A172 (cell line): Measurements from ENCODE around the gene EDARADD. TPM values are rescaled to one million over a fixed set of nuclear protein-coding genes. Genes with fewer than 3 reads are reported as not detected.
A peak's percentile ranks its signal among the peaks of the same experiment; 100 is the strongest.
"Not testable (repeated sequence)": the region's sequence is repeated elsewhere in the genome, so short reads cannot be mapped to it uniquely, and the experiment has no call there.

ENCODE experiments used
- DNase-seq: peaks from one replicate; pipeline ENCODE4 v3.0.0-alpha.2; 2015; ENCODE audit warnings: low spot score
- total RNA-seq: library from RNA; depleted of rRNA; stranded (reverse); fragments of >200 nt; shearing (Covaris generic); gene quantifications from 2 replicates; pipeline ENCODE4 v1.2.3, GENCODE V29; 2014

The EDARADD gene
- total RNA-seq, 1 experiment from 2014 or later, result not detected

DNA sequence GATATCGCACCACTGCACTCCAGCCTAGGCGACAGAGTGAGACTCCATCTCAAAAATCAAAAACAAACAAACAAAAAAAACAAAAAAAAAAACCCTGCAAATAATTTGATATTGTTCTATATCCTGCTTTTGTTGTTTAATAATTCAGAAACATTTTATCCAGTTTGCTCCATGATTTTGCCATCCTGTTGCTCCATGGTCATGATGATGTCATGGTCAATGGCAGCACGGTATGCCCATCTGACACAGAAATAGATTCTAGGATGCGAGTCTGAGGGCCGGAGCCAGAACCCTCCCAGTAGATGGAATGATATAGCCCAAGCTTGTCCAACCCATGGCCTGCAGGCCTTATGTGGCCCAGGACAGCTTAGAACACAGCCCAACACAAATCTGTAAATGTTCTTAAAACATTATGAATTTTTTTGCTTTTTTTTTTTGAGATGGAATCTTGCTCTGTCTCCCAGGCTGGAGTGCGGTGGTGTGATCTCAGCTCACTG lies 39.8 kb downstream of the EDARADD start:
- no peak for DNase-seq

DNA sequence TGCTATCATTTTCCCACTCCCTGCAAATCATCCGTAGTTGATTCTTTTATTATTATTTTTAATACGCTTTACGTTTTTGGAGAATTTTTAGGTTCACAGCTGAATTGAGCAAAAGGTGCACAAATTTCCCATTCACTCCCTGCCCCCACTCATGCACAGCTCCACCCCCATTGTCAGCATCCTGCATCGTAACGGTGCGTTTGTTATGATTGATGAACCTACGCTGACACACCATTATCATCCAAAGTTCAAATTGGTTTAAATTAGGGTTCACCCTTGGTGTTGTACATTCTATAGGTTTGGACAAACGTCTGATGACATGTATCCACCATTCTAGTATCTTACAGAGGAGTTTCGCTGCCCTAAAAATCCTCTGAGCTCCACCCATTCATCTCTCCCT lies 44.5 kb downstream of the EDARADD start:
- DNase-seq, result no peak

DNA sequence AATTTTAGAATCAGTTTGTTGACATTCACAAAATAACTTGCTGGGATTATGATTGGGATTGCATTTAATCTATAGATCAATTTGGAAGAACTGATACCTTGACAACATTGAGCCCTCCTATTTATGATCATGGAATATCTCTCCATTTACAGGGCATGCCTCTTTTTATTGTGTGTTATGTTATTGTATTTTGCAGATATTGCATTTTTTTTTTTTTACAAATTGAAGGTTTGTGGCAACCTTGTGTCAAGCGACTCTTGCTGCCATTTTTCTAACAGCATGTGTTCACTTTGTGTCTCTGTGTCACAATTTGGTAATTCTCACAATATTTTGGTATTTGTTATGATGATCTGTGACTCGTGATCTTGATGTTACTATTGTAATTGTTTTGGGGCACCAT lies 46.3 kb downstream of the EDARADD start:
- DNase-seq, result no peak

DNA sequence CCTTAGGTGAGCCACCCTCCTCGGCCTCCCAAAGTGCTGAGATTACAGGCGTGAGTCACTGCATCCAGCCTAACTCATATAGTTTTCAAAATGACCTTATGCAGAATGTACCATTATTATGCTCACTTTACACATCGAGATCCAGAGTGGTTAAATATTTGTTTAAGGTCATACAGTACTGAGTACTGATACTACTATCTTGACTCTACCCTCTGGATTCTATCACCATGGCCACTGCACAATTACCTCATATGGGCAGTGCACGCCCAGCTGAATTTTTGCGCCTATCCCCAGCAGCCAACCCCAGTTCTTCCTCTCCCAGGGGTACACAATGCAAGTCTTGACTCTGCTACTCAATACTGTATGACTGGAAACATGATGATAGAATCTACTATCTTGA lies 56.7 kb downstream of the EDARADD start:
- no peak for DNase-seq

DNA sequence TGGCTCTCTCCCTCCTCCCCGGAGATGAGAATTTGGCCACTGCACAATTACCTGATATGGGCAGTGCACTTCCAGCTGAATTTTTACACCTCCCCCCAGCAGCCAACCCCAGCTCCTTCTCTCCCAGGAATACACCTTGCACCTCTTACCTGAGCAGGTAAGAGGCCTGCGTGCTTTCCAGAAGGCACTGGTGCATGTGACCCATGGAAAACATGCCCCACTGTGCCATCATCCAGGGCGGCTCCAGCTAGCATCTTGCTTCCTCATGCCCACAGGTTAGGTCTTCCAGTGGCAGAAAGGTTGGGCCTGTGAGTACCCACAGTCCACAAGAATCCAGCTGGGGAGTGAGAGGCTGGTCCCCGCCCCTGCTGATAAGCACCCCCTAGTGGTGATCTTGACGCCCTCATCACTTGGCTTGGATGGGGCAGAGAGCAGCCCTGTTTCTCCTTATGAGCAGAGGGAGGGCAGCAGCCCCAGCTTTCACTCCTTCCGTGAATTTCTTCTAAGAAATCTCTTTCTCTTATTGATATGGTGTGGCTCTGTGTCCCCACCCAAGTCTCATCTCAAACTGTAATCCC lies 57.8 kb downstream of the EDARADD start:
- peak; percentile 26 for DNase-seq

DNA sequence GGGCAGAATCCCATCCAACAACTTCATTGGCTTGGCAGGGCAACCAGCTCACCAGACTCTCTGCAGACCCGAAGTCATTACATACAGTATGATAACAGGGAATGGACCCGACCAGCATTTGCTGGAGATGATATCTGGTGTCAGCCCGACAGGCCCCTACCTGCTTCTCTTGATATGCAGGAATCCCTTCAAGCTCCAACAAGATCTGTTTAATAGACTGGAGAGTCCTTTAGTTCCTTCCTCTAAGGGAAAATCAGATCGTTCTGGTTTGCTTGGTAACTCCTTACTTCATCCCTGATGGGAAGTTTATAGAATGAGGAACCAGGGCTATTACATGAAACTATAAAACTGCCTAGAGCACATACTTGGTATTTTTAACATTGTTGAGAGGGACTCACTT lies 61.2 kb downstream of the EDARADD start:
- DNase-seq, result no peak

DNA sequence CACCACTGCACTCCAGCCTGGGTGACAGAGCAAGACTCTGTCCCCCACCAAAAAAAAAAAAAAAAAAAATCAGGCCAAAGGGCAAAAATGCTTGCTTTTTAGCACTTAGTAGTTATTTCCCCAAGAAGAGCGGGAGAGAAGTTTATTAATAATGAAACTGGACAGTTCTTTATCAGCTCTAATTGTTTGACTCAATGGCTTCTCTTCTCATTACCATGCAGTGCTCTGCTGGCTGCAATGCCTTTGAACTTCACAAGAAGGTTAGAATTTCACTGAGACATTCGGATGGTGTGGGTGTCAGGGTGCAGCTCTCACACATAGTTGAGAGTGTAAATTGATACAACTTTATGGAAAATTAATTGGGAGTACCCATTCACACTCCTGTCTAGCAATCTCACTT lies 63.7 kb downstream of the EDARADD start:
- DNase-seq, result no peak

DNA sequence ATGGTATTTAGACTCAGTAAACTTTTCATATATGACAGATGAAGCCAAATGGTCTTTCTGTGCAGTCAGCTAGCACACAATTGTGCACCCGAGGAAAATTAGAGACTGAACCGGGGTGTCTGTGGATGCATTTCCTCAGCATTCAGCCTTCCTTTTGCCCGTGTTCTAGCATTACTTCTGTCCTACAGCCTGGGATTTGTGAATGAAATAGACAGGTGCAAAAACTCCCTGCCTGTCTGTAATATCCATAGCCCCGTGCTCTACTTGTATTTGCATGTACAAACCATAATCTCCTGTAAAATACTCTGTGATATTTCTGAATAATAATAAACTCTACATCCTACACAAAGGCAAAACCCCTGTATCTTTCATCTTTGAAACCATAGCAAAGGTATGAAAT lies 64.9 kb downstream of the EDARADD start:
- no peak for DNase-seq

DNA sequence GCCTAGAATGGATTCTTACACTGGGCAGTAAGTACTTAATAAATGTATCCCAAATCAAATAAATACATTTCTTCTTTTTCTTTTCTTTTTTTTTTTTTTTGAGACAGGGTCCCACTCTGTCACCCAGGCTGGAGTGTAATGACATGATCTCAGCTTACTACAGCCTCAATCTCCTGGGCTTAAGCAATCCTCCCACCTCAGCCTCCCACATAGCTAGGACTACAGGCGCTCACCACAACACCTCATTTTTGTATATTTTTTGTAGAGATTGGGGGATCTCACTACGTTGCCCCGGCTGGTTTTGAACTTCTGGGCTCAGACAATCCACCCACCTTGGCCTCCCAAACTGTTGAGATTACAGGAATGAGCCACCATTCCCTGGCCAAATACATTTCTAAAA lies 66.0 kb downstream of the EDARADD start:
- DNase-seq, result no peak

DNA sequence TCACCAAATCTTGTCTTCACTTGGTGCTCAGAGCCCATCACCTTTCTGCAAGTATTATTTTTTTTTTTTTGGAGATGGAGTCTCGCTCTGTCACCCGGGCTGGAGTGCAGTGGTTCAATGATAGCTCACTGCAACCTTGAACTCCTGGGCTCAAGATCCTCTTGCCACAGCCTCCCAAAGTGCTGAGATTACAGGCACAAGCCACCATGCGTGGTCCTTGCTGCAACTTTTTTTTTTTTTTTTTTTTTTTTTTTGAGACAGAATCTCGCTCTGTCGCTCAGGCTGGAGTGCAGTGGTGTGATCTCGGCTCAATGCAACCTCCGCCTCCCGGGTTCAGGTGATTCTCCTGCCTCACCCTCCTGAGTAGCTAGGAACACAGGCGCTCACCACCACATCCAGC lies 70.1 kb downstream of the EDARADD start:
- not testable (repeated sequence) for DNase-seq

DNA sequence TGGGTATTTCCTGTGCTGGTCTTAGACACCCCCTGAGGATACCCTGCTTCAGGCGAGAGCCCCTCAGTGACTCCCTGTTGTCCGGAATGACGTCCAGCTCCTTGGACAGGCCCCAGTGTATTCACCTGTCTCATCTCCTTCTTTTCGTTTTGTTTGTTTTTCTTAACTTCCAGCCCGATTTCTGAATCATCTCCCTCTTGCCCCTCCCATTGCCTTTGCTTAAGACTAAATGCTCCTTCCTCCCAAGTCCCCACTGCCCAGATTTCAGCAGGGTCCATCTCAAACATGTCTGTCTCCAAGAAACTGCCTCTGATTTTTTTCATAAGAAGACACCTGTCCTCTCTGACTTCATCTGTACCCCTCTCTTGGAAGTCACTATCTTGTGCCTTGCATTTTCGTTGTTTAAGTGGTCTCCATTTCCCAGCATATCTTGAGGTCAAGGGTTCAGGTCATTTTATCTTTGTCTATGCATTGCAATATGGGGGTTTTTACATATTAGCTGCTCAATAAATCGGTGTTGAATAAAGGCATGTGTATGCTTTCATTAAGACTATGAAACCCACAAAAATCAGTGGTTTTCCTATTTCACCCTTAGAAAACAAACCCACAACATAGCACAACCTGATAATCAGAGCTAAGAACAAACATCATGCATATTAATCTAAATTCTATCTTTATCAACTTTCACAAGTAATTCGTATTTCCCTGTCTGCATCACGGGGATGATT lies 71.3 kb downstream of the EDARADD start:
- DNase-seq, result no peak

DNA sequence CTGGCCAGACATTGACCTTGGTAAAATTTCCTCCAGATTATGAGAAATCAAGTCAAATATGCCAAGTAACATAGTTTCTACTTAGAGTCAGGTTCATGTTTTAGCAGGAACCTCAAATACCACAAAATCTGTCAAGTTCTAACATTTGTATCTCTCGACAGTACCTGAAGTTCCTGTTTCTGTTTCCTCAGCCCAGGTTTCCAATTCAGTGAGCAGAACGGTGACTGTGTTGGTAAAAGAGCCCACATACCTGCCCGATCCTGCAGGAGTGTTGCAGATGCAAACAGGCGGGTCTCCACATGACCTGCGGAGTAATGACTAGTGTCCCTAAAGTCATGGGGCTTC lies 71.8 kb downstream of the EDARADD start:
- DNase-seq, result no peak

DNA sequence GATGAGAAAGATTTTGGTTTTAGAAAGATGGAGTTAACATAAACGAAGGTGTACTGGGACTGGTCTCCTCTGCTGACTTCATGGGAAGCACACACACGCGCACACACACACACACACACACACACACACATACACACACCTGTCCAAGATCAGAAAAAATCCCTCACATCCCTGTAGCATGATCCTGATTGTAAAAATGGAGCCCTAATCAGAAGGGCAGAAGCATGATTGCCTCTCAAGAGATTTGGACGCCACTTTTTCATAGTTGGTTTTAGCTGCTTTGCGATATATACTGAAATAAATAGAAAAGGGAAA lies 73.2 kb downstream of the EDARADD start:
- DNase-seq, result no peak

DNA sequence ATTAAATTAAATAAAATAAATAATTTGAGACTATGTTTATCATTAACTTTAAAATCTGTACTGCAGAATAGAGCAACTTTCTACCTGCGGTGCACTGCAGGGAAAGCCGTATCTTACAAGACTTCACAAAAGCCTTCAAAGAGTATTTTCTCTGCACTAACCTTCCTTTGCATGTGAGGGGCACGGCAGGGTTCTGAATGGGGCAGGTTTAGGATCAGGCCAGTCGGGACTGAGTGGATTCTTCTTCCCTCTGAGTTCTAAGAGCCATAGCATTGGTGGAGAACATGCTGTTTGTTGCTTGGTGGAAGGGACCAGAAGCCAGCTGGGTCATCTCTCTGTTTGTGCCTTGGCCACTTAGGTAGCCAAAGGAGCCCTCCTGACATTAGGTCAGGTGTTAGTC lies 74.5 kb downstream of the EDARADD start:
- DNase-seq, result no peak

DNA sequence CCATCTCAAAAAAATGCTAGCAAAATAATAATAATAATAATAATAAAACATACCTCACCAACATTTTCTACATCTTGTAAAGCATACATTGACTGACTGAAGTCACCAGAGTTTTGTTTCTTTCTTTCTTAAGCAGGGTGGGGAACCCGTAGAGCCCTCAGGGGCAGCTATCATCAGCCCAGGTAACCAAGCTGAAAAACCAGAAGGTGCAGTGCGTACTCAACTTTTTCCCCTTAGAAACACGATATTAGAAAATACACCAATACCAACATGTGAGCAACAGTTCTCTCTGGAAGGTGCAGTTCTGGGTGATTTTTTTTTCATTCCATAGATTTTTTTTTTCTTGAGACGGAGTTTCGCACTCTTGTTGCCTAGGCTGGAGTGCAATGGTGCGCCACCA lies 75.4 kb downstream of the EDARADD start:
- no peak for DNase-seq

DNA sequence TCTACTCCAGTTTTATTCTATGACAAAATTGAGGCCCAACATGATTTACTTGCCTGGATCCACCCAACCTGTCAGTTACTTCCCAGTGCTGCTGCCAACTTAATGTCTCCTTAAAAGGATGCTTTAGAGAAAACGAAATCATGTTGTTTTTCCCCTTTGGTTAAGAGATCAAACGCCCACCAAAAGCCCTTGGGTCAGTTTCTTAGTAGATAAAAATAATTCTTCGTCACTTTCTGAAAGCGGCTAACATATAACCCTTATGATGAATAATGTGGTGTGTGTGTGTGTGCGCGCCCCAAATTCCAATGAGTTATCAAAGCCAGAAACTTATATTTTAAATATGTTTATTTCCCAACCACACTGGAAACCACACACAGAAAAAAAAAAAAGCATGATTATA lies 77.0 kb downstream of the EDARADD start:
- no peak for DNase-seq

DNA sequence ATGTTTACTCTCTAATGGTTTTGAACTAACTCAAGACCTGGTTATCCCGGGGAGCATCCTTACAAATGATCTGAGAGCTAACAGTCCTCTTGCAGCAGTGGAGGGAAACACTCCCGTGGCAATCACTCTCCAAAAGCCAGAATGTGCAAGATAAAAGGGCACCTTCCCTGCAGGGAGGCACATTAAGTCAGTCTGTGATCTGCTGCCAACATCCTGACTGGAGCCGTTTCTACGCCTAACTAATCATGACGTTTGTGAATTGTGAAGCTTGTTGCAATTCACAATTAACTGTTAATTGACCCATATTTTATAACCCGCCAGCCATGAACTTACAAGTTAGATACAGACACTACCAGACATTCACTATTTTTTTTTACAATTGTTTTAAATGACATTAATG lies 77.6 kb downstream of the EDARADD start:
- DNase-seq, result peak; percentile 23

DNA sequence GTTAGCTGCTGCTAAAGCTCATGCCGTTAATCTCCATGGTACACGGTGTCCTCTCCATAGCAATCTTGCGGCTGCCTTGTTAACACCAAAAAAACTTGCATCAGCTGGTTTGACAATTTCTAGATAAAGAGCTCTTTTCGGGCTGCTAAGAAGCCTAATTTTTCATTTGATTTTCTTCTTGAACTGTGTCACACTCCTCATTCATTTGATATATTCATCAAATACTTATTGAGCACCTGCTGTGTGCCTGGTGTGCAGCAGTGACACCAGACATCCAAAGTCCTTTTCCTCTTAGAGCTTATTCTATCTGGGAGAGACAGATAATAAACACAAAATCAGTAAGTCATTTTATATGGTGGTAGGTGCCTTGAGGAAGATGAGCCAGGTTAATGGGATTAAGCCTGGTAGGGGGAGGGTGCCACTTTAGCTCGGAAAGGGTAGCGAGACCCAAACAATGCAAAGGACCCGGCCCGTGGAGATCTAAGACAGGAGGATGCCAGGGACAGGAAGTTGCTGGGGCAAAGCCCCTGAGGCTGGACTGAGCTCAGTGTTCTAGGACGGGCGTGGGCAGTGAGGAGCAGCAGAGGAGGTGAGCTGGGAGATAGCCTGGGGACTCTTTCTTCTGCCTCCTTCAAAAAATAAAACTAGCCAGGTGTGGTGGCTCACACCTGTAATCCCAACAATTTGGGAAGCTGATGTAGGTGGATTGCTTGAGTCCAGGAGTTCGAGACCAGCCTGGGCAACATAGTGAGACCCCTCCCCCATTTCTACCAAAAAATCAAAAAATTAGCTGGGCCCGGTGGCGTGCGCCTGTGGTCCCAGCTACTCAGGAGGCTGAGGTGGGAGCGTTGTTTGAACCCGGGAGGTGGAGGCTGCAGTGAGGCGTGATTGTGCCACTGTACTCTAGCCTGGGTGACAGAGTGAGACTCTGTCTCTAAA lies 79.0 kb downstream of the EDARADD start:
- DNase-seq, result no peak

DNA sequence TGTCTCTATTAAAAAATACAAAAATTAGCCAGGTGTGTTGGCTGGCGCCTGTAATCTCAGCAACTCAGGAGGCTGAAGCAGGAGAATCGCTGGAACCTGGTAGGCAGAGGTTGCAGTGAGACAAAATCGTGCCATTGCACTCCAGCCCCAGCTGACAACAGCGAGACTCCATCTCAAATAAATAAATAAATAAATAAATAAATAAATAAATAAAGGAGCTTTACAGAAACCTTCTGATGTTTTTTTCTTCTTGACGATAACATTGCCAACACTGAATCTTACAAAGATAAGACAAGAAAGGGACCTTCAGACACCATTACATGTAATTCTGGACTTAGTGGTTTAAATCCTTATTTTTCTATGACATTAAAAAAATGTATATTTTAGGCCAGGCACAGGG lies 81.9 kb downstream of the EDARADD start:
- no peak for DNase-seq

DNA sequence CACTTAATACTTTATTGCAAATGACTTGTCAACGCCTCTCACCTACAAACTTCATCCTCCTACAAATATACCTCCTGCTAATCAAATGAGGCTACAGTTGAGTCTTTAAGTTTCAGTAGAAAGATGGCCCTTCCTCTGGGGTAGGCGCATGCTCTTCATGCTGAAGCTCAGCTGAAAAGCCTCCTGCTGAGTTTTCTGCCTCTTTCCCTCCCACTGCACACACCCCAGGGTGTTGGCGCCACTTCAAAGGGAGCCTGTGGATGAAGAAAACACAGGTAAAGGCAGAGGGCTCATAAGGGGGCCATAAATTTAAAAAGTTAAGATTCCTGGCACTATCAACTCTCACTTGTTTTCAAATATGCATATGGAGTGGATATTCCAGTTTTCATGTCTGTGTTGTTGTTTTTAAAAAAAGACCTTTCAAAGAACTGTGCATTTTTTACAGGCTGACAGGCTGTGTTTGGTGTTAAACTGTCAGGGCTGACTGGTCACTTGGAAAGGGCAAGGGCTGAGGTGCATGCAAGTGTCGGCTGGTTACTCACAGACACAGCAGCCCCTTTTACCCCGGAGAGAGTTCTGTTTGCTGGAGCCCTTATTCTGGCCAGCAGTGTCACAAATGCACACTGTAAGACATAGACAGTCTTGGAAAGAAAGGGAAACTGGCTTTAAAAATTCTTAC lies 86.8 kb downstream of the EDARADD start:
- no peak for DNase-seq

DNA sequence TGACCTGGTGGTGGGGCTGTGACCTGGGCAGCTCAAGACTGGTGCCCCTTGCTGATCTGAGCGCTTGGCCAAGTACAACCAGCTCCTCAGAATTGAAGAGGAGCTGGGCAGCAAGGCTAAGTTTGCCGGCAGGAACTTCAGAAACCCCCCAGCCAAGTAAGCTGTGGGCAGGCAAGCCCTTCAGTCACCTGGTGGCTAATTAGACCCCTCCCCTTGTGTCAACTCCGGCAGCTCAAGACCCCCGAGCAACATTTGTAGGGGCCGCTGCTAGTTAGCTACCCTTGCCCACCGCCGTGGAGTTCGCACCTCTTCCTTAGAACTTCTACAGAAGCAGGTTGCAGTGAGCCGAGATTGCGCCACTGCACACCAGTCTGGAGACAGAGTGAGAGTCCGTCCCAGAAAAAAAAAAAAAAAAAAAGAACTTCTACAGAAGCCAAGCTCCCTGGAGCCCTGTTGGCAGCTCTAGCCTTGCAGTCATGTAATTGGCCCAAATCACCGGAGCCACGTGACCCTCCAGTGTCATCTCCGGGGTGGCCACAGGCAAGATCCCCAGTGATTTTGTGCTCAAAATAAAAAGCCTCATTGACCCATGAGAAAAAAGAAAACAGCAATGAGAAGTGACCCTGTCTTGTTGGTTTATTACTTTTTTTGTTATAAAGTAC lies 90.4 kb downstream of the EDARADD start:
- DNase-seq, result no peak
